ENCODE measurements around the gene STXBP1.

Gene STXBP1

GRCh38 chr9:127629468-127630081 lies 17.5 kb downstream of the STXBP1 start:
- ChIA-PET POLR2A (no interaction called here), CTCF (interaction anchor here (0.6 to 1.1 kb wide), 2 partner anchors 9 to 13 kb away, joined by 3 read pairs; no protein-coding TSS in a partner anchor)
- TF ChIP-seq CTCF (IDR thresholded peaks at IDR 0.05; ENCODE audit: control extremely low read depth, extremely low read depth, low read depth, missing control alignments), result no peak
- no peak for DNase-seq (ENCODE audit: extremely low spot score)

- ChIA-PET CTCF (interaction anchor here (0.9 kb wide), 1 partner anchor 22 kb away, joined by 3 read pairs; no protein-coding TSS in a partner anchor), POLR2A (no interaction called here)
- DNase-seq (ENCODE audit: extremely low spot score), result no peak
- TF ChIP-seq CTCF (IDR thresholded peaks at IDR 0.05; ENCODE audit: control extremely low read depth, extremely low read depth, low read depth, missing control alignments), result no peak
Observed at GRCh38 chr9:127633216-127633862, 21.3 kb downstream of the STXBP1 start.

- ChIA-PET CTCF (interaction anchor here (0.9 to 1.2 kb wide), 2 partner anchors 11 to 23 kb away, joined by 3 read pairs; no protein-coding TSS in a partner anchor), POLR2A (no interaction called here)
- DNase-seq (ENCODE audit: extremely low spot score), result no peak
- no peak for TF ChIP-seq CTCF (IDR thresholded peaks at IDR 0.05; ENCODE audit: control extremely low read depth, extremely low read depth, low read depth, missing control alignments)
Observed at GRCh38 chr9:127634021-127634420, 21.9 kb downstream of the STXBP1 start.

- CTCF ChIA-PET, result interaction anchor here (1.2 kb wide), 1 partner anchor 11 kb away, joined by 3 read pairs; no protein-coding TSS in a partner anchor
- TF ChIP-seq CTCF (IDR thresholded peaks at IDR 0.05; ENCODE audit: control extremely low read depth, extremely low read depth, low read depth, missing control alignments), result no peak
- POLR2A ChIA-PET, result no interaction called here
- no peak for DNase-seq (ENCODE audit: extremely low spot score)
Observed at GRCh38 chr9:127634698-127635097, 22.6 kb downstream of the STXBP1 start.

- ChIA-PET POLR2A (no interaction called here), CTCF (no interaction called here)
- no peak for DNase-seq (ENCODE audit: extremely low spot score)
- no peak for TF ChIP-seq CTCF (IDR thresholded peaks at IDR 0.05; ENCODE audit: control extremely low read depth, extremely low read depth, low read depth, missing control alignments)
Observed at GRCh38 chr9:127635201-127635735, 23.2 kb downstream of the STXBP1 start.

- no peak for DNase-seq (ENCODE audit: extremely low spot score)
- no peak for TF ChIP-seq CTCF (IDR thresholded peaks at IDR 0.05; ENCODE audit: control extremely low read depth, extremely low read depth, low read depth, missing control alignments)
- ChIA-PET CTCF (no interaction called here), POLR2A (no interaction called here)
Observed at GRCh38 chr9:127637322-127637847, 25.3 kb downstream of the STXBP1 start.

Data from GM10248 (cell line).